Measurements from ENCODE around the gene LUZP1.

- no peak for TF ChIP-seq CTCF (IDR thresholded peaks at IDR 0.05; ENCODE audit: insufficient read depth, low read depth, low read length)
- TF ChIP-seq EZH2 (IDR thresholded peaks at IDR 0.05; ENCODE audit: insufficient read depth, low read length) = no peak
Observed at GRCh38 chr1:23062271-23062670, 106.4 kb downstream of the LUZP1 start.
